ENCODE measurements around the gene TRPM3.

The TRPM3 gene

GRCh38 chr9:70566066-70566465, 555.4 kb downstream of the TRPM3 start:
- TF ChIP-seq CTCF (IDR thresholded peaks at IDR 0.05; ENCODE audit: extremely low read depth, missing control alignments): no peak
- no peak for DNase-seq (ENCODE audit: low spot score)

GRCh38 chr9:70564468-70565335, 556.7 kb downstream of the TRPM3 start:
- DNase-seq (ENCODE audit: low spot score): no peak
- TF ChIP-seq CTCF (IDR thresholded peaks at IDR 0.05; ENCODE audit: extremely low read depth, missing control alignments): no peak

GRCh38 chr9:70563431-70564204, 557.8 kb downstream of the TRPM3 start:
- peak; percentile 72 for DNase-seq (ENCODE audit: low spot score)
- no peak for TF ChIP-seq CTCF (IDR thresholded peaks at IDR 0.05; ENCODE audit: extremely low read depth, missing control alignments)

GRCh38 chr9:70563010-70563409, 558.4 kb downstream of the TRPM3 start:
- no peak for DNase-seq (ENCODE audit: low spot score)
- no peak for TF ChIP-seq CTCF (IDR thresholded peaks at IDR 0.05; ENCODE audit: extremely low read depth, missing control alignments)

GRCh38 chr9:70561786-70562395, 559.5 kb downstream of the TRPM3 start:
- DNase-seq (ENCODE audit: low spot score): no peak
- TF ChIP-seq CTCF (IDR thresholded peaks at IDR 0.05; ENCODE audit: extremely low read depth, missing control alignments): no peak

GRCh38 chr9:70561111-70561510, 560.3 kb downstream of the TRPM3 start:
- no peak for TF ChIP-seq CTCF (IDR thresholded peaks at IDR 0.05; ENCODE audit: extremely low read depth, missing control alignments)
- DNase-seq (ENCODE audit: low spot score): no peak

GRCh38 chr9:70559102-70559501, 562.3 kb downstream of the TRPM3 start:
- no peak for TF ChIP-seq CTCF (IDR thresholded peaks at IDR 0.05; ENCODE audit: extremely low read depth, missing control alignments)
- DNase-seq (ENCODE audit: low spot score): no peak

Data from GM20000 (cell line).